GM12878 (cell line): ENCODE data around the gene EP400. TPM values are rescaled to one million over a fixed set of nuclear protein-coding genes. Genes with fewer than 3 reads are reported as not detected.

Source experiments
- ATAC-seq: fragments of 200-7000 bp; cut with Tn5 transposase; 3 replicates; pipeline ENCODE4 v1.9.1; 2020; ENCODE audit warnings: mild to moderate bottlenecking, moderate library complexity
- BruUV-seq: library from RNA; stranded (reverse); fragments of 400-500 nt; replicated peaks from 2 replicates; lab custom pipeline; 2021; lab: Mats Ljungman, UMichigan
- CTCF ChIA-PET: fragments of 300-600 bp; sonication (Branson Sonifier 250); formaldehyde crosslinking; extraction: SDS; loops from one replicate; lab custom pipeline; 2021; ENCODE audit warnings: inconsistent platforms; lab: Yijun Ruan, JAX
- POLR2A ChIA-PET: fragments of 350-600 bp; formaldehyde crosslinking; extraction: SDS; loops from one replicate; lab custom pipeline; 2021; ENCODE audit warnings: inconsistent platforms; lab: Charles Lee
- RAD21 ChIA-PET: fragments of 300-600 bp; sonication (Branson Sonifier 250); formaldehyde crosslinking; loops from one replicate; lab custom pipeline; 2023; ENCODE audit warnings: antibody characterized with exemption; ENCODE audit not compliant: unreplicated experiment; lab: Charles Lee
- SMC1A ChIA-PET: fragments of 300-600 bp; sonication (Branson Sonifier 250); formaldehyde crosslinking; loops from one replicate; lab custom pipeline; 2023; ENCODE audit not compliant: unreplicated experiment, uncharacterized antibody; lab: Charles Lee
- DNase-seq: peaks from one replicate; pipeline ENCODE4 v3.0.0-alpha.2; 2011; ENCODE audit warnings: low read depth, low spot score
- FAIRE-seq: peaks from 3 replicates; lab custom pipeline; 2011; peaks lifted over from hg19 to GRCh38; lab: Jason Lieb, UNC
- H2AFZ ChIP-seq: 2 replicates; pipeline ENCODE4 v1.6.0; 2011; ENCODE audit warnings: low read depth, low read length, control low read depth; ENCODE audit not compliant: control insufficient read depth
- H3K27ac ChIP-seq: 2 replicates; pipeline ENCODE4 v1.5.1; 2011; ENCODE audit warnings: control low read depth; ENCODE audit not compliant: control insufficient read depth, insufficient read depth
- H3K27me3 ChIP-seq, 2 experiments: replicated peaks in 1 of 2; 2 replicates each; pipeline versions ENCODE4 v1.6.0 to v1.6.1; 2011; ENCODE audit warnings: low read length in 1 of 2; ENCODE audit not compliant: control insufficient read depth in 2 of 2, insufficient read depth in 2 of 2
- H3K36me3 ChIP-seq, 2 experiments: 2 replicates each; pipeline ENCODE4 v1.5.1; 2011; ENCODE audit warnings: low read length in 1 of 2; ENCODE audit not compliant: control insufficient read depth in 2 of 2, insufficient read depth in 2 of 2
- H3K4me1 ChIP-seq: 2 replicates; pipeline ENCODE4 v1.6.1; 2011; ENCODE audit warnings: mild to moderate bottlenecking, low read length, moderate library complexity, mixed read lengths; ENCODE audit not compliant: control insufficient read depth, insufficient read depth
- H3K4me2 ChIP-seq: 2 replicates; pipeline ENCODE4 v1.6.0; 2011; ENCODE audit warnings: control low read depth; ENCODE audit not compliant: control insufficient read depth, insufficient read depth
- H3K4me3 ChIP-seq: fragments of 200-600 bp; sonication (generic); 2 replicates; pipeline ENCODE4 v1.5.1; 2016
- H3K79me2 ChIP-seq: 2 replicates; pipeline ENCODE4 v1.6.0; 2011; ENCODE audit warnings: low read length; ENCODE audit not compliant: control insufficient read depth, insufficient read depth
- H3K9ac ChIP-seq: 2 replicates; pipeline ENCODE4 v1.8.0; 2011; ENCODE audit warnings: low read length, control low read depth, mixed read lengths; ENCODE audit not compliant: control insufficient read depth, insufficient read depth
- H3K9me3 ChIP-seq: replicated peaks from 3 replicates; pipeline ENCODE4 v1.5.1; 2011; ENCODE audit warnings: mild to moderate bottlenecking, low read length; ENCODE audit not compliant: control insufficient read depth, insufficient read depth
- H4K20me1 ChIP-seq: 2 replicates; pipeline ENCODE4 v1.6.0; 2011; ENCODE audit not compliant: control insufficient read depth, insufficient read depth
- ATF7 ChIP-seq: fragments of 450-650 bp; IDR thresholded peaks from 2 replicates; pipeline ENCODE4 v1.6.1; 2016; ENCODE audit warnings: low read depth, mild to moderate bottlenecking
- CBX3 ChIP-seq: fragments of 200-600 bp; sonication (generic); IDR thresholded peaks from 2 replicates; pipeline ENCODE4 v1.6.1; 2016; ENCODE audit warnings: low read depth, borderline replicate concordance
- CHD1 ChIP-seq: IDR thresholded peaks from 2 replicates; pipeline ENCODE4 v1.6.1; 2012; ENCODE audit warnings: low read depth, low read length, improper control_type of control experiment
- EED ChIP-seq: sonication (generic); IDR thresholded peaks from 2 replicates; pipeline ENCODE4 v1.6.1; 2016; ENCODE audit warnings: antibody characterized with exemption, low read depth
- ETV6 ChIP-seq, 2 experiments: fragments of 450-650 bp in 1 of 2; IDR thresholded peaks in 1 of 2; conservative IDR thresholded peaks in 1 of 2; 2 replicates each; pipeline ENCODE4 v1.6.1; 2014; ENCODE audit warnings: antibody characterized with exemption in 1 of 2, borderline replicate concordance in 1 of 2, low read depth in 1 of 2, mild to moderate bottlenecking in 1 of 2, moderate library complexity in 1 of 2
- FOXM1 ChIP-seq: IDR thresholded peaks from 2 replicates; pipeline ENCODE4 v1.6.1; 2012; ENCODE audit warnings: low read depth, mild to moderate bottlenecking, inconsistent platforms, low read length, moderate library complexity
- KDM1A ChIP-seq: fragments of 200-600 bp; sonication (generic); IDR thresholded peaks from 2 replicates; pipeline ENCODE4 v1.6.1; 2016; ENCODE audit warnings: borderline replicate concordance
- LARP7 ChIP-seq: fragments of 450-650 bp; IDR thresholded peaks from 2 replicates; pipeline ENCODE4 v1.6.1; 2017; ENCODE audit warnings: mild to moderate bottlenecking
- MTA2 ChIP-seq: fragments of 450-650 bp; IDR thresholded peaks from 2 replicates; pipeline ENCODE4 v1.6.1; 2016; ENCODE audit warnings: low read depth, mild to moderate bottlenecking, moderate library complexity
- POLR2A ChIP-seq: IDR thresholded peaks from 2 replicates; pipeline ENCODE4 v1.6.1; 2011; ENCODE audit warnings: low read depth, mild to moderate bottlenecking, low read length
- RAD21 ChIP-seq: IDR thresholded peaks from 2 replicates; pipeline ENCODE4 v1.6.1; 2011; ENCODE audit warnings: mild to moderate bottlenecking, low read depth, low read length, moderate library complexity; ENCODE audit not compliant: insufficient read depth
- RAD51 ChIP-seq: fragments of 450-650 bp; IDR thresholded peaks from 2 replicates; pipeline ENCODE4 v1.6.1; 2016; ENCODE audit warnings: moderate library complexity, mild to moderate bottlenecking, inconsistent platforms
- SREBF1 ChIP-seq: IDR thresholded peaks from 2 replicates; pipeline ENCODE4 v1.6.1; 2012; ENCODE audit warnings: mild to moderate bottlenecking, low read length
- STAT1 ChIP-seq: fragments of 450-650 bp; conservative IDR thresholded peaks from 2 replicates; pipeline ENCODE4 v1.6.1; 2014; ENCODE audit warnings: antibody characterized with exemption, mild to moderate bottlenecking
- TAF1 ChIP-seq: IDR thresholded peaks from 2 replicates; pipeline ENCODE4 v1.6.1; 2011; ENCODE audit warnings: mild to moderate bottlenecking, low read depth, low read length, borderline replicate concordance
- WGBS: methylation state at CpG from one replicate; pipeline ENCODE4 v1.1.6; 2016; ENCODE audit warnings: low lambda C conversion rate; ENCODE audit not compliant: insufficient replicate concordance, insufficient coverage; ENCODE audit errors: missing lambda C conversion rate; 5-methylcytosine and 5-hydroxymethylcytosine counted together
- in situ Hi-C: fragments of 300-500 bp; cut with MboI; formaldehyde crosslinking; loops from 9 replicates; pipeline ENCODE4 v1.14.3; 2018; ENCODE audit warnings: mixed read lengths
- intact Hi-C: fragments of 100-400 bp; cut with micrococcal nuclease; formaldehyde crosslinking; loops from one replicate; pipeline ENCODE4 v1.14.2; 2022; ENCODE audit not compliant: unreplicated experiment
- polyA plus RNA-seq, 11 experiments: library from polyadenylated mRNA; depleted of rRNA in 4 of 11; unstranded in 6 of 11; stranded (reverse) in 5 of 11; fragments of >200 nt; fragmentation: Nextera tagmentation in 4 of 11; fragmentation: Illumina TruSeq in 1 of 11; extraction: Ambion mirVana in 4 of 11; extraction: Trizol in 1 of 11; gene quantifications; 1 replicate in 1 of 11; 2 replicates in 10 of 11; pipeline versions ENCODE4 v1.2.1 to v1.2.3, GENCODE V29; 2011 to 2016; ENCODE audit warnings: inconsistent platforms in 2 of 11, missing spikeins in 2 of 11, low read depth in 1 of 11
- total RNA-seq, 4 experiments: library from RNA; depleted of rRNA in 3 of 4; stranded (reverse); fragments of >200 nt in 3 of 4; fragmentation: Illumina TruSeq in 1 of 4; extraction: Trizol in 1 of 4; gene quantifications; 2 replicates each; pipeline versions ENCODE4 v1.2.1 to v1.2.3, GENCODE V29; 2013 to 2021
- TF ChIP-seq, protein P1 (sequence below): fragments of 450-650 bp; conservative IDR thresholded peaks from 2 replicates; pipeline ENCODE4 v1.6.1; 2017; ENCODE audit warnings: mild to moderate bottlenecking, moderate library complexity
- TF ChIP-seq, protein P2 (sequence below): fragments of 450-650 bp; IDR thresholded peaks from 2 replicates; pipeline ENCODE4 v1.6.1; 2017; ENCODE audit warnings: mild to moderate bottlenecking, low read depth, inconsistent platforms; ENCODE audit not compliant: poor library complexity, severe bottlenecking
- TF ChIP-seq, protein P3 (sequence below): fragments of 450-650 bp; IDR thresholded peaks from 2 replicates; pipeline ENCODE4 v1.6.1; 2017; ENCODE audit warnings: mild to moderate bottlenecking, moderate library complexity

EP400 gene
- total and polyA plus RNA-seq, 10 of the 15 experiments (the other 5 are each of a cell fraction or from before 2014, with no cell fraction given), result 3.8 to 44.2 (median 8.4) TPM

DNA sequence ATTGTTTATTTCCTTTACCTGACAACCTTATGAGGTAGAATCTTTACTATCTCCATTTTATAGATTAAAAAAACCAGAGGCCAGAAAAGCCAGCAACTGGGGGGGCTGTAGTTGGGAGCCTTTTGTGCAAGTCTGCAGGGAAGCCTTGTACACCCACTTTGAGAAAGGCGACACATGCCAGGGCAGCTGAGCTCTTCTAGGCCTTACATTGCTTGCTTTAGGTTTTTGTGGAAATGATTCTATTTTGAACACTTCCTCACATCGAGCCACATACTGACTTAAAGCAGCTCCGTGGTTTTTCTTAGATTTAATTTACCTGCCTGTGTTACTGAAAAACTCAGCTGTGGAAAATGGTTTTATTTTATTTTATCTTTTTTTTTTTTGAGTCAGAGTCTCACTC lies 34.6 kb downstream of the EP400 start:
- Histone ChIP-seq H3K36me3 (peaks cover 30 to 33% of the 10 kb centered on the region in 2 experiments), H3K9ac (no peak overlapping the region), H3K4me3 (no peak overlapping the region), H3K79me2 (no peaks in the 10 kb centered on the region), H3K4me2 (no peak overlapping the region), H3K27me3 (no peaks in the 10 kb centered on the region), H4K20me1 (no peaks in the 10 kb centered on the region), H3K9me3 (no peaks in the 10 kb centered on the region), H3K27ac (no peak overlapping the region), H2AFZ (no peak overlapping the region), H3K4me1 (no peaks in the 10 kb centered on the region)
- TSS peak; percentile 51 for BruUV-seq
- ChIA-PET SMC1A (interaction anchor here (0.6 to 1.3 kb wide), 2 partner anchors 27 to 781 kb away, joined by 3 read pairs; no protein-coding TSS in a partner anchor), CTCF (interaction anchor here (0.6 to 0.9 kb wide), 2 partner anchors 16 to 743 kb away, joined by 3 to 4 read pairs; no protein-coding TSS in a partner anchor), RAD21 (no interaction called here), POLR2A (no interaction called here)
- intact Hi-C loops (no loop called here), in situ Hi-C loops (no loop called here)
- DNase-seq, result no peak
- FAIRE-seq, result no peak
- no peak for ATAC-seq
- 94% methylated on average over 3 of the region's 3 CpGs for WGBS
- TF ChIP-seq MTA2 (no peak), EED (no peak), POLR2A (no peak), SREBF1 (no peak), ATF7 (no peak), FOXM1 (no peak), RAD21 (no peak), LARP7 (no peak), STAT1 (no peak), CHD1 (no peak), ETV6 (conservative IDR thresholded peaks at IDR 0.05 in 1 of 2, IDR thresholded peaks at IDR 0.05 in 1 of 2; ENCODE audit: borderline replicate concordance in 1 of 2, low read depth in 1 of 2) (no peak), KDM1A (no peak), TAF1 (no peak), CBX3 (no peak), RAD51 (no peak)
- TF ChIP-seq, protein P1, sequence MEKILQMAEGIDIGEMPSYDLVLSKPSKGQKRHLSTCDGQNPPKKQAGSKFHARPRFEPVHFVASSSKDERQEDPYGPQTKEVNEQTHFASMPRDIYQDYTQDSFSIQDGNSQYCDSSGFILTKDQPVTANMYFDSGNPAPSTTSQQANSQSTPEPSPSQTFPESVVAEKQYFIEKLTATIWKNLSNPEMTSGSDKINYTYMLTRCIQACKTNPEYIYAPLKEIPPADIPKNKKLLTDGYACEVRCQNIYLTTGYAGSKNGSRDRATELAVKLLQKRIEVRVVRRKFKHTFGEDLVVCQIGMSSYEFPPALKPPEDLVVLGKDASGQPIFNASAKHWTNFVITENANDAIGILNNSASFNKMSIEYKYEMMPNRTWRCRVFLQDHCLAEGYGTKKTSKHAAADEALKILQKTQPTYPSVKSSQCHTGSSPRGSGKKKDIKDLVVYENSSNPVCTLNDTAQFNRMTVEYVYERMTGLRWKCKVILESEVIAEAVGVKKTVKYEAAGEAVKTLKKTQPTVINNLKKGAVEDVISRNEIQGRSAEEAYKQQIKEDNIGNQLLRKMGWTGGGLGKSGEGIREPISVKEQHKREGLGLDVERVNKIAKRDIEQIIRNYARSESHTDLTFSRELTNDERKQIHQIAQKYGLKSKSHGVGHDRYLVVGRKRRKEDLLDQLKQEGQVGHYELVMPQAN, result no peak
- TF ChIP-seq, protein P2, sequence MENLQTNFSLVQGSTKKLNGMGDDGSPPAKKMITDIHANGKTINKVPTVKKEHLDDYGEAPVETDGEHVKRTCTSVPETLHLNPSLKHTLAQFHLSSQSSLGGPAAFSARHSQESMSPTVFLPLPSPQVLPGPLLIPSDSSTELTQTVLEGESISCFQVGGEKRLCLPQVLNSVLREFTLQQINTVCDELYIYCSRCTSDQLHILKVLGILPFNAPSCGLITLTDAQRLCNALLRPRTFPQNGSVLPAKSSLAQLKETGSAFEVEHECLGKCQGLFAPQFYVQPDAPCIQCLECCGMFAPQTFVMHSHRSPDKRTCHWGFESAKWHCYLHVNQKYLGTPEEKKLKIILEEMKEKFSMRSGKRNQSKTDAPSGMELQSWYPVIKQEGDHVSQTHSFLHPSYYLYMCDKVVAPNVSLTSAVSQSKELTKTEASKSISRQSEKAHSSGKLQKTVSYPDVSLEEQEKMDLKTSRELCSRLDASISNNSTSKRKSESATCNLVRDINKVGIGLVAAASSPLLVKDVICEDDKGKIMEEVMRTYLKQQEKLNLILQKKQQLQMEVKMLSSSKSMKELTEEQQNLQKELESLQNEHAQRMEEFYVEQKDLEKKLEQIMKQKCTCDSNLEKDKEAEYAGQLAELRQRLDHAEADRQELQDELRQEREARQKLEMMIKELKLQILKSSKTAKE, result no peak
- TF ChIP-seq, protein P3, sequence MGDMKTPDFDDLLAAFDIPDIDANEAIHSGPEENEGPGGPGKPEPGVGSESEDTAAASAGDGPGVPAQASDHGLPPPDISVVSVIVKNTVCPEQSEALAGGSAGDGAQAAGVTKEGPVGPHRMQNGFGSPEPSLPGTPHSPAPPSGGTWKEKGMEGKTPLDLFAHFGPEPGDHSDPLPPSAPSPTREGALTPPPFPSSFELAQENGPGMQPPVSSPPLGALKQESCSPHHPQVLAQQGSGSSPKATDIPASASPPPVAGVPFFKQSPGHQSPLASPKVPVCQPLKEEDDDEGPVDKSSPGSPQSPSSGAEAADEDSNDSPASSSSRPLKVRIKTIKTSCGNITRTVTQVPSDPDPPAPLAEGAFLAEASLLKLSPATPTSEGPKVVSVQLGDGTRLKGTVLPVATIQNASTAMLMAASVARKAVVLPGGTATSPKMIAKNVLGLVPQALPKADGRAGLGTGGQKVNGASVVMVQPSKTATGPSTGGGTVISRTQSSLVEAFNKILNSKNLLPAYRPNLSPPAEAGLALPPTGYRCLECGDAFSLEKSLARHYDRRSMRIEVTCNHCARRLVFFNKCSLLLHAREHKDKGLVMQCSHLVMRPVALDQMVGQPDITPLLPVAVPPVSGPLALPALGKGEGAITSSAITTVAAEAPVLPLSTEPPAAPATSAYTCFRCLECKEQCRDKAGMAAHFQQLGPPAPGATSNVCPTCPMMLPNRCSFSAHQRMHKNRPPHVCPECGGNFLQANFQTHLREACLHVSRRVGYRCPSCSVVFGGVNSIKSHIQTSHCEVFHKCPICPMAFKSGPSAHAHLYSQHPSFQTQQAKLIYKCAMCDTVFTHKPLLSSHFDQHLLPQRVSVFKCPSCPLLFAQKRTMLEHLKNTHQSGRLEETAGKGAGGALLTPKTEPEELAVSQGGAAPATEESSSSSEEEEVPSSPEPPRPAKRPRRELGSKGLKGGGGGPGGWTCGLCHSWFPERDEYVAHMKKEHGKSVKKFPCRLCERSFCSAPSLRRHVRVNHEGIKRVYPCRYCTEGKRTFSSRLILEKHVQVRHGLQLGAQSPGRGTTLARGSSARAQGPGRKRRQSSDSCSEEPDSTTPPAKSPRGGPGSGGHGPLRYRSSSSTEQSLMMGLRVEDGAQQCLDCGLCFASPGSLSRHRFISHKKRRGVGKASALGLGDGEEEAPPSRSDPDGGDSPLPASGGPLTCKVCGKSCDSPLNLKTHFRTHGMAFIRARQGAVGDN, result no peak
